HEK293 (cell line): ENCODE results near the gene SUCLA2.

ENCODE experiments used
- MEIS1 ChIP-seq: sonication (generic); formaldehyde crosslinking; IDR thresholded peaks from 2 replicates; pipeline ENCODE4 v1.8.1; 2022; ENCODE audit warnings: missing genetic modification reagents, mild to moderate bottlenecking, borderline replicate concordance
- PRDM1 ChIP-seq: fragments of 450-650 bp; formaldehyde crosslinking; IDR thresholded peaks from 2 replicates; pipeline ENCODE4; 2016; ENCODE audit warnings: missing biosample characterization, missing genetic modification characterization
- REST ChIP-seq: fragments of 450-650 bp; formaldehyde crosslinking; IDR thresholded peaks from 2 replicates; pipeline ENCODE4 v1.5.1; 2016; ENCODE audit warnings: missing biosample characterization, missing genetic modification characterization
- TCF7L2 ChIP-seq: IDR thresholded peaks from 2 replicates; pipeline ENCODE4 v1.6.1; 2011; ENCODE audit warnings: low read depth, mild to moderate bottlenecking, inconsistent platforms, low read length, moderate library complexity, borderline replicate concordance
- YY1 ChIP-seq: fragments of 450-650 bp; formaldehyde crosslinking; IDR thresholded peaks from 2 replicates; pipeline ENCODE4 v1.5.1; 2018; ENCODE audit warnings: missing biosample characterization, missing genetic modification characterization
- ZFP3 ChIP-seq: fragments of 450-650 bp; formaldehyde crosslinking; IDR thresholded peaks from 2 replicates; pipeline ENCODE4 v1.5.1; 2016; ENCODE audit warnings: low read depth, missing biosample characterization, missing genetic modification characterization
- ZIC2 ChIP-seq: fragments of 450-650 bp; formaldehyde crosslinking; IDR thresholded peaks from 2 replicates; pipeline ENCODE4 v1.5.1; 2016; ENCODE audit warnings: missing biosample characterization, missing genetic modification characterization
- ZNF23 ChIP-seq: fragments of 450-650 bp; formaldehyde crosslinking; IDR thresholded peaks from 2 replicates; pipeline ENCODE4 v1.5.1; 2016; ENCODE audit warnings: missing biosample characterization, missing genetic modification characterization, borderline replicate concordance
- ZNF350 ChIP-seq: fragments of 450-650 bp; formaldehyde crosslinking; IDR thresholded peaks from 2 replicates; pipeline ENCODE4 v1.5.0; 2017; ENCODE audit warnings: missing biosample characterization, mild to moderate bottlenecking, missing genetic modification characterization
- ZNF416 ChIP-seq: fragments of 450-650 bp; formaldehyde crosslinking; IDR thresholded peaks from 2 replicates; pipeline ENCODE4 v1.5.1; 2016; ENCODE audit warnings: missing biosample characterization, missing genetic modification characterization
- ZNF664 ChIP-seq: fragments of 450-650 bp; formaldehyde crosslinking; IDR thresholded peaks from 2 replicates; pipeline ENCODE4 v1.5.1; 2016; ENCODE audit warnings: missing biosample characterization, missing genetic modification characterization
- TF ChIP-seq, protein P1 (sequence below): fragments of 450-650 bp; formaldehyde crosslinking; IDR thresholded peaks from 2 replicates; pipeline ENCODE4 v1.5.1; 2016; ENCODE audit warnings: missing biosample characterization, missing genetic modification characterization

- TF ChIP-seq, protein P1, sequence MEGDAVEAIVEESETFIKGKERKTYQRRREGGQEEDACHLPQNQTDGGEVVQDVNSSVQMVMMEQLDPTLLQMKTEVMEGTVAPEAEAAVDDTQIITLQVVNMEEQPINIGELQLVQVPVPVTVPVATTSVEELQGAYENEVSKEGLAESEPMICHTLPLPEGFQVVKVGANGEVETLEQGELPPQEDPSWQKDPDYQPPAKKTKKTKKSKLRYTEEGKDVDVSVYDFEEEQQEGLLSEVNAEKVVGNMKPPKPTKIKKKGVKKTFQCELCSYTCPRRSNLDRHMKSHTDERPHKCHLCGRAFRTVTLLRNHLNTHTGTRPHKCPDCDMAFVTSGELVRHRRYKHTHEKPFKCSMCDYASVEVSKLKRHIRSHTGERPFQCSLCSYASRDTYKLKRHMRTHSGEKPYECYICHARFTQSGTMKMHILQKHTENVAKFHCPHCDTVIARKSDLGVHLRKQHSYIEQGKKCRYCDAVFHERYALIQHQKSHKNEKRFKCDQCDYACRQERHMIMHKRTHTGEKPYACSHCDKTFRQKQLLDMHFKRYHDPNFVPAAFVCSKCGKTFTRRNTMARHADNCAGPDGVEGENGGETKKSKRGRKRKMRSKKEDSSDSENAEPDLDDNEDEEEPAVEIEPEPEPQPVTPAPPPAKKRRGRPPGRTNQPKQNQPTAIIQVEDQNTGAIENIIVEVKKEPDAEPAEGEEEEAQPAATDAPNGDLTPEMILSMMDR, result no peak
- TF ChIP-seq ZNF664 (no peak), ZIC2 (tag by site-specific recombination) (no peak), PRDM1 (no peak), YY1 (tag by site-specific recombination) (no peak), TCF7L2 (no peak), ZNF350 (no peak), ZNF23 (tag by site-specific recombination) (no peak), ZNF416 (tag by site-specific recombination) (no peak), MEIS1 (CRISPR knock-in tag) (no peak), REST (no peak), ZFP3 (tag by site-specific recombination) (no peak)
Measured at GRCh38 chr13:47990920-47991466, 10.1 kb downstream of the SUCLA2 start.
